Measurements from ENCODE around the gene ITGAV.
A peak's percentile ranks its signal among the peaks of the same experiment; 100 is the strongest.

The ITGAV gene

GRCh38 chr2:186724736-186725135, 134.9 kb downstream of the ITGAV start (continued):
- TF ChIP-seq REST (tag by site-specific recombination; IDR thresholded peaks at IDR 0.05) (no peak), PRDM2 (tag by site-specific recombination; IDR thresholded peaks at IDR 0.05; ENCODE audit: borderline replicate concordance) (no peak), ZSCAN5A (tag by site-specific recombination; IDR thresholded peaks at IDR 0.05) (no peak), ZNF398 (tag by site-specific recombination; IDR thresholded peaks at IDR 0.05) (no peak), ZNF621 (tag by site-specific recombination; IDR thresholded peaks at IDR 0.05) (no peak), ZNF19 (tag by site-specific recombination; IDR thresholded peaks at IDR 0.05; ENCODE audit: low read depth) (no peak), ZNF133 (tag by site-specific recombination; IDR thresholded peaks at IDR 0.05) (no peak), ZNF48 (tag by site-specific recombination; IDR thresholded peaks at IDR 0.05) (no peak)

GRCh38 chr2:186725783-186726182, 135.9 kb downstream of the ITGAV start:
- Histone ChIP-seq H3K9me3 (ENCODE audit: control insufficient read depth, insufficient read depth, low read depth, low read length) (no peaks in the 10 kb centered on the region), H3K27ac (ENCODE audit: extremely low read depth, low read depth, low read length) (no peak overlapping the region), H3K4me3 (ENCODE audit: low read depth, low read length) (no peak overlapping the region), H3K36me3 (ENCODE audit: control insufficient read depth in 2 of 2, insufficient read depth in 1 of 2, low read length in 2 of 2) (no peaks in the 10 kb centered on the region), H3K4me1 (ENCODE audit: control insufficient read depth, insufficient read depth, low read length) (no peaks in the 10 kb centered on the region)
- CTCF ChIA-PET, result no interaction called here
- POLR2A ChIA-PET, result no interaction called here
- TF ChIP-seq SETDB1 (IDR thresholded peaks at IDR 0.05; ENCODE audit: insufficient read length, low read length), result no peak

GRCh38 chr2:186726938-186727337, 137.1 kb downstream of the ITGAV start:
- Histone ChIP-seq H3K4me3 (ENCODE audit: low read depth, low read length) (no peak overlapping the region), H3K9me3 (ENCODE audit: control insufficient read depth, insufficient read depth, low read depth, low read length) (no peaks in the 10 kb centered on the region), H3K27ac (ENCODE audit: extremely low read depth, low read depth, low read length) (no peak overlapping the region), H3K4me1 (ENCODE audit: control insufficient read depth, insufficient read depth, low read length) (no peaks in the 10 kb centered on the region), H3K36me3 (ENCODE audit: control insufficient read depth in 2 of 2, insufficient read depth in 1 of 2, low read length in 2 of 2) (no peaks in the 10 kb centered on the region)
- POLR2A ChIA-PET, result no interaction called here
- CTCF ChIA-PET, result interaction anchor here (0.5 kb wide), 1 partner anchor 516 kb away, joined by 4 read pairs; no protein-coding TSS in a partner anchor
- TF ChIP-seq MYNN (tag by site-specific recombination; IDR thresholded peaks at IDR 0.05; ENCODE audit: borderline replicate concordance) (no peak), ZNF354C (tag by site-specific recombination; IDR thresholded peaks at IDR 0.05; ENCODE audit: borderline replicate concordance, low read depth) (no peak), ZSCAN4 (tag by site-specific recombination; IDR thresholded peaks at IDR 0.05) (no peak), ZNF398 (tag by site-specific recombination; IDR thresholded peaks at IDR 0.05) (peak; percentile 28; the same call in 1 of the 2 replicates)

Data from HEK293 (cell line).